SK-N-SH (cell line): ENCODE measurements around the gene MCEMP1.

ENCODE experiments used
- CHD2 ChIP-seq: fragments of 150-350 bp; IDR thresholded peaks from 2 replicates; pipeline ENCODE4 v1.6.1; 2018; ENCODE audit warnings: low read length; ENCODE audit not compliant: partially characterized antibody
- CTCF ChIP-seq: fragments of 200-600 bp; sonication (generic); IDR thresholded peaks from 2 replicates; pipeline ENCODE4 v1.6.1; 2017; ENCODE audit warnings: antibody characterized with exemption, mild to moderate bottlenecking, moderate library complexity
- EP300 ChIP-seq, 2 experiments: IDR thresholded peaks; 2 replicates each; pipeline versions ENCODE4 v1.4.0 to v1.6.1; 2012; ENCODE audit warnings: borderline replicate concordance in 1 of 2, low read depth in 1 of 2, low read length in 1 of 2
- EZH2phosphoT487 ChIP-seq: fragments of 200-600 bp; sonication (generic); IDR thresholded peaks from 2 replicates; pipeline ENCODE4 v1.6.1; 2017; ENCODE audit warnings: low read depth, mixed run types, mild to moderate bottlenecking, antibody characterized with exemption, moderate library complexity, borderline replicate concordance
- GABPA ChIP-seq: IDR thresholded peaks from 2 replicates; pipeline ENCODE4 v1.4.0; 2012; ENCODE audit warnings: low read depth, mild to moderate bottlenecking
- MXI1 ChIP-seq: IDR thresholded peaks from 2 replicates; pipeline ENCODE4 v1.6.1; 2012; ENCODE audit warnings: mild to moderate bottlenecking, low read depth, low read length, improper control_type of control experiment
- NRF1 ChIP-seq: IDR thresholded peaks from 2 replicates; pipeline ENCODE4 v1.6.1; 2012; ENCODE audit warnings: low read depth, mild to moderate bottlenecking, low read length
- POLR2AphosphoS5 ChIP-seq: IDR thresholded peaks from 2 replicates; pipeline ENCODE4 v1.6.1; 2012; ENCODE audit warnings: low read depth, low read length
- RAD21 ChIP-seq: IDR thresholded peaks from 2 replicates; pipeline ENCODE4 v1.6.1; 2012; ENCODE audit warnings: mild to moderate bottlenecking, low read length
- SMC3 ChIP-seq: IDR thresholded peaks from 2 replicates; pipeline ENCODE4 v1.6.1; 2012; ENCODE audit warnings: low read depth, low read length, improper control_type of control experiment
- TAF1 ChIP-seq: IDR thresholded peaks from 2 replicates; pipeline ENCODE4 v1.6.1; 2012; ENCODE audit warnings: low read depth, mild to moderate bottlenecking, low read length, moderate library complexity, borderline replicate concordance
- TCF12 ChIP-seq: IDR thresholded peaks from 2 replicates; pipeline ENCODE4 v1.4.0; 2012
- USF2 ChIP-seq: fragments of 150-350 bp; IDR thresholded peaks from 2 replicates; pipeline ENCODE4 v1.6.1; 2017; ENCODE audit warnings: antibody characterized with exemption, low read length, low read depth, borderline replicate concordance

- TF ChIP-seq USF2 (no peak), CTCF (no peak), TCF12 (no peak), MXI1 (no peak), TAF1 (no peak), CHD2 (no peak), RAD21 (no peak), POLR2AphosphoS5 (no peak), EP300 (IDR thresholded peaks at IDR 0.05; ENCODE audit: borderline replicate concordance in 1 of 2, low read depth in 1 of 2, low read length in 1 of 2) (no peak), SMC3 (no peak), EZH2phosphoT487 (no peak), NRF1 (no peak), GABPA (no peak)
Observed at GRCh38 chr19:7632340-7633203, 44.3 kb upstream of the MCEMP1 start.
